Upper lobe of left lung (tissue), 4 donors: ENCODE data around the gene GRID1.

Experiments used
- EP300 ChIP-seq, 4 donors: sonication (generic); formaldehyde crosslinking; IDR thresholded peaks; one replicate each; pipeline ENCODE4 v1.5.1; 2017; ENCODE audit warnings: antibody characterized with exemption in 4 of 4, control low read depth in 2 of 4
- POLR2AphosphoS5 ChIP-seq, 2 donors: sonication (generic); formaldehyde crosslinking; IDR thresholded peaks; one replicate each; pipeline ENCODE4 v1.5.1; 2017; ENCODE audit warnings: antibody characterized with exemption in 2 of 2

DNA sequence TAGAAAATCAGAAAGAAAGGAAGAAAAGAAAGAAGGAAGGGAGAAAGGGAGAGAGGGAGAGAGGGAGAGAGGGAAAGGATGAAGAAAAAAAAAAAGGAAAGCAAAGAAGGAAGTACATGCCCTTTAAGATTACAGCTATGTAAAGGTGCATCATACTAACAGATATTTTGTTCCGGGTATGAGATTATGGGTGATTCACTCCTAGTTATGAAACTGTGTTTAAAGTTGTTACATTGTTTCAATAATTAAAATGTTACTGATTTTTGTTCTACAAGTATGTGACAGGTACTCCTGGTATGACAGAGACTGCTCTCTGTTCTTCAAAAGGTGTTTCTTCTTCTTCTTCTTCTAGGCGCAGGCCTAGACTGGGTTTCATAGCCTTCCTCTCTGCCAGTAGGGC, 808.9 kb downstream of the GRID1 start:
- TF ChIP-seq EP300 (IDR thresholded peaks at IDR 0.05) (no peak), POLR2AphosphoS5 (IDR thresholded peaks at IDR 0.05) (no peak)
